GM12878 (cell line): ENCODE results near the gene JAG1. TPM values are rescaled to one million over a fixed set of nuclear protein-coding genes. Genes with fewer than 3 reads are reported as not detected.

Source experiments
- ATF7 ChIP-seq: fragments of 450-650 bp; IDR thresholded peaks from 2 replicates; pipeline ENCODE4 v1.6.1; 2016; ENCODE audit warnings: low read depth, mild to moderate bottlenecking
- BHLHE40 ChIP-seq, 2 experiments: fragments of 450-650 bp in 1 of 2; IDR thresholded peaks; 2 replicates each; pipeline ENCODE4 v1.6.1; 2011 to 2017; ENCODE audit warnings: low read depth in 2 of 2, borderline replicate concordance in 1 of 2, improper control_type of control experiment in 1 of 2, low read length in 1 of 2, mild to moderate bottlenecking in 1 of 2
- BMI1 ChIP-seq: fragments of 450-650 bp; IDR thresholded peaks from 2 replicates; pipeline ENCODE4 v1.6.1; 2016; ENCODE audit warnings: mild to moderate bottlenecking, moderate library complexity, borderline replicate concordance
- CHD1 ChIP-seq: IDR thresholded peaks from 2 replicates; pipeline ENCODE4 v1.6.1; 2012; ENCODE audit warnings: low read depth, low read length, improper control_type of control experiment
- FOXK2 ChIP-seq: fragments of 450-650 bp; IDR thresholded peaks from 2 replicates; pipeline ENCODE4 v1.6.1; 2017; ENCODE audit warnings: mild to moderate bottlenecking, moderate library complexity
- HDGF ChIP-seq: fragments of 450-650 bp; IDR thresholded peaks from 2 replicates; pipeline ENCODE4 v1.6.1; 2016; ENCODE audit warnings: antibody characterized with exemption
- IKZF2 ChIP-seq, 2 experiments: fragments of 450-650 bp; IDR thresholded peaks; 2 replicates each; pipeline ENCODE4 v1.6.1; 2017; ENCODE audit warnings: mild to moderate bottlenecking in 2 of 2, moderate library complexity in 2 of 2
- JUND ChIP-seq: IDR thresholded peaks from 2 replicates; pipeline ENCODE4 v1.6.1; 2012; ENCODE audit warnings: low read depth, mild to moderate bottlenecking, low read length, improper control_type of control experiment, moderate library complexity
- KDM1A ChIP-seq: fragments of 200-600 bp; sonication (generic); IDR thresholded peaks from 2 replicates; pipeline ENCODE4 v1.6.1; 2016; ENCODE audit warnings: borderline replicate concordance
- MEF2B ChIP-seq: fragments of 450-650 bp; IDR thresholded peaks from 2 replicates; pipeline ENCODE4 v1.6.1; 2018; ENCODE audit warnings: mild to moderate bottlenecking, moderate library complexity; ENCODE audit not compliant: partially characterized antibody, poor library complexity, severe bottlenecking
- MTA2 ChIP-seq: fragments of 450-650 bp; IDR thresholded peaks from 2 replicates; pipeline ENCODE4 v1.6.1; 2016; ENCODE audit warnings: low read depth, mild to moderate bottlenecking, moderate library complexity
- POLR2AphosphoS5 ChIP-seq: IDR thresholded peaks from 2 replicates; pipeline ENCODE4 v1.6.1; 2011; ENCODE audit warnings: mild to moderate bottlenecking, low read length, inconsistent platforms
- POU2F2 ChIP-seq: IDR thresholded peaks from 3 replicates; pipeline ENCODE4 v1.6.1; 2011; ENCODE audit warnings: low read depth, mild to moderate bottlenecking, low read length, borderline replicate concordance
- RAD21 ChIP-seq: IDR thresholded peaks from 2 replicates; pipeline ENCODE4 v1.6.1; 2011; ENCODE audit warnings: mild to moderate bottlenecking, low read depth, low read length, moderate library complexity; ENCODE audit not compliant: insufficient read depth
- RAD51 ChIP-seq: fragments of 450-650 bp; IDR thresholded peaks from 2 replicates; pipeline ENCODE4 v1.6.1; 2016; ENCODE audit warnings: moderate library complexity, mild to moderate bottlenecking, inconsistent platforms
- SMC3 ChIP-seq: IDR thresholded peaks from 2 replicates; pipeline ENCODE4 v1.6.1; 2011; ENCODE audit warnings: low read length, improper control_type of control experiment, borderline replicate concordance
- SUPT20H ChIP-seq: IDR thresholded peaks from 2 replicates; pipeline ENCODE4 v1.6.1; 2011; ENCODE audit warnings: low read depth, mild to moderate bottlenecking, low read length, moderate library complexity, borderline replicate concordance; ENCODE audit not compliant: control insufficient read depth
- YY1 ChIP-seq: IDR thresholded peaks from 2 replicates; pipeline ENCODE4 v1.6.1; 2011; ENCODE audit warnings: low read depth, mild to moderate bottlenecking, low read length
- ZNF207 ChIP-seq: fragments of 450-650 bp; IDR thresholded peaks from 2 replicates; pipeline ENCODE4 v1.6.1; 2014; ENCODE audit warnings: antibody characterized with exemption, mild to moderate bottlenecking, borderline replicate concordance
- polyA plus RNA-seq, 11 experiments: library from polyadenylated mRNA; depleted of rRNA in 4 of 11; unstranded in 6 of 11; stranded (reverse) in 5 of 11; fragments of >200 nt; fragmentation: Nextera tagmentation in 4 of 11; fragmentation: Illumina TruSeq in 1 of 11; extraction: Ambion mirVana in 4 of 11; extraction: Trizol in 1 of 11; gene quantifications; 1 replicate in 1 of 11; 2 replicates in 10 of 11; pipeline versions ENCODE4 v1.2.1 to v1.2.3, GENCODE V29; 2011 to 2016; ENCODE audit warnings: inconsistent platforms in 2 of 11, missing spikeins in 2 of 11, low read depth in 1 of 11
- total RNA-seq, 4 experiments: library from RNA; depleted of rRNA in 3 of 4; stranded (reverse); fragments of >200 nt in 3 of 4; fragmentation: Illumina TruSeq in 1 of 4; extraction: Trizol in 1 of 4; gene quantifications; 2 replicates each; pipeline versions ENCODE4 v1.2.1 to v1.2.3, GENCODE V29; 2013 to 2021
- TF ChIP-seq, protein P1 (sequence below): fragments of 450-650 bp; conservative IDR thresholded peaks from 2 replicates; pipeline ENCODE4 v1.6.1; 2017; ENCODE audit warnings: mild to moderate bottlenecking, moderate library complexity
- TF ChIP-seq, protein P2 (sequence below): IDR thresholded peaks from 2 replicates; pipeline ENCODE4 v1.6.1; 2012; ENCODE audit warnings: low read depth, low read length, improper control_type of control experiment
- TF ChIP-seq, protein P3 (sequence below): IDR thresholded peaks from 2 replicates; pipeline ENCODE4 v1.6.1; 2011; ENCODE audit warnings: borderline replicate concordance, low read depth, mild to moderate bottlenecking, moderate library complexity, mixed read lengths, low read length; ENCODE audit not compliant: insufficient read depth; ENCODE audit errors: extremely low read length
- TF ChIP-seq, protein P4 (sequence below): IDR thresholded peaks from 2 replicates; pipeline ENCODE4 v1.6.1; 2011; ENCODE audit warnings: low read depth, low read length, improper control_type of control experiment, borderline replicate concordance
- TF ChIP-seq, protein P5 (sequence below), 3 experiments: IDR thresholded peaks in 2 of 3; conservative IDR thresholded peaks in 1 of 3; 2 replicates each; pipeline ENCODE4 v1.5.1; 2011; ENCODE audit warnings: low read depth in 3 of 3, low read length in 3 of 3, mild to moderate bottlenecking in 3 of 3, control low read depth in 2 of 3, moderate library complexity in 2 of 3, inconsistent platforms in 1 of 3, mixed read lengths in 1 of 3; ENCODE audit not compliant: control insufficient read depth in 2 of 3, insufficient read depth in 1 of 3; ENCODE audit errors: extremely low read depth in 1 of 3

JAG1 gene
- total and polyA plus RNA-seq, 10 of the 15 experiments (the other 5 are each of a cell fraction or from before 2014, with no cell fraction given), result 0.66 to 6.9 (median 1.8) TPM

DNA sequence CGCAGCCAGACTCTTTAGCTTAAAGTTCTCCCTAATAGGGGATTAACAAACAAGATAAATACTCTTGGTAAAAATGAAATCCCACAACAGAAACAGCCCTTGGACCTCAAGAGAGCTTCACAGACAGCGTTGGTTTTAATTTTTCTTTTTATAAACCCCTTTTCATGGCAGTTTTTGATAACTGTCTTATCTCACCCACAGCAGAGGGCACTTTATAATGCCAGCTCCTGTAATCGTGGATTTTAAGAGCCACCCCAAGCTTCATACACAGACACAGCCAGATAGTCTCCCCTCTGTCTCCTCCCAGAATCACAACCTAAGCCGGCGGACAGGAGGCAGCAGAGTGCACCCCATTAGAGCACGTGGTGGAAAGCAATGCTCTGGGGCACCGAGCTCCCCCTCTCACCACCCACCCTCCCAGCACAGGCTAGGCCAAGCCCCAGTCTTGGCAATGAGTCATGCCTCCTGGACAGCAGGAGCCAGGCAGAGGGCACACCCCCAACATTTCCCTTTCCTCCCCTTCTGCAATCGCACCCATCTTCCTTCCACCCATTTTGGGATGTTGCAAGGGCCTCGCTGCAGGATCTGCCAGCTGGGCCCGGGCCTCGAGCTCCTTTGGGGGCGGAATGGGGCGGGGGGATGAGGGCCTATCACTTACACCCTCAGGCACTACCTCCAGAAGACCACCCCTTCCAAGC lies 2.4 kb downstream of the JAG1 start (continued):
- TF ChIP-seq, protein P1, sequence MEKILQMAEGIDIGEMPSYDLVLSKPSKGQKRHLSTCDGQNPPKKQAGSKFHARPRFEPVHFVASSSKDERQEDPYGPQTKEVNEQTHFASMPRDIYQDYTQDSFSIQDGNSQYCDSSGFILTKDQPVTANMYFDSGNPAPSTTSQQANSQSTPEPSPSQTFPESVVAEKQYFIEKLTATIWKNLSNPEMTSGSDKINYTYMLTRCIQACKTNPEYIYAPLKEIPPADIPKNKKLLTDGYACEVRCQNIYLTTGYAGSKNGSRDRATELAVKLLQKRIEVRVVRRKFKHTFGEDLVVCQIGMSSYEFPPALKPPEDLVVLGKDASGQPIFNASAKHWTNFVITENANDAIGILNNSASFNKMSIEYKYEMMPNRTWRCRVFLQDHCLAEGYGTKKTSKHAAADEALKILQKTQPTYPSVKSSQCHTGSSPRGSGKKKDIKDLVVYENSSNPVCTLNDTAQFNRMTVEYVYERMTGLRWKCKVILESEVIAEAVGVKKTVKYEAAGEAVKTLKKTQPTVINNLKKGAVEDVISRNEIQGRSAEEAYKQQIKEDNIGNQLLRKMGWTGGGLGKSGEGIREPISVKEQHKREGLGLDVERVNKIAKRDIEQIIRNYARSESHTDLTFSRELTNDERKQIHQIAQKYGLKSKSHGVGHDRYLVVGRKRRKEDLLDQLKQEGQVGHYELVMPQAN, result peak; percentile 65; the same call in 1 of the 2 replicates
- no peak for TF ChIP-seq BMI1
- no peak for TF ChIP-seq MTA2
- TF ChIP-seq RAD21, result peak; percentile 33; the same call in 1 of the 2 replicates
- TF ChIP-seq, protein P2, sequence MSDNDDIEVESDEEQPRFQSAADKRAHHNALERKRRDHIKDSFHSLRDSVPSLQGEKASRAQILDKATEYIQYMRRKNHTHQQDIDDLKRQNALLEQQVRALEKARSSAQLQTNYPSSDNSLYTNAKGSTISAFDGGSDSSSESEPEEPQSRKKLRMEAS, result peak; percentile 91
- TF ChIP-seq YY1, result peak; percentile 69
- TF ChIP-seq, protein P3, sequence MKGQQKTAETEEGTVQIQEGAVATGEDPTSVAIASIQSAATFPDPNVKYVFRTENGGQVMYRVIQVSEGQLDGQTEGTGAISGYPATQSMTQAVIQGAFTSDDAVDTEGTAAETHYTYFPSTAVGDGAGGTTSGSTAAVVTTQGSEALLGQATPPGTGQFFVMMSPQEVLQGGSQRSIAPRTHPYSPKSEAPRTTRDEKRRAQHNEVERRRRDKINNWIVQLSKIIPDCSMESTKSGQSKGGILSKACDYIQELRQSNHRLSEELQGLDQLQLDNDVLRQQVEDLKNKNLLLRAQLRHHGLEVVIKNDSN, result peak; percentile 72
- TF ChIP-seq POLR2AphosphoS5, result peak; percentile 56; the same call in 1 of the 2 replicates
- peak; percentile 10 to 41; a peak in 1 of 4 replicates for TF ChIP-seq IKZF2 (IDR thresholded peaks at IDR 0.05)
- TF ChIP-seq, protein P4, sequence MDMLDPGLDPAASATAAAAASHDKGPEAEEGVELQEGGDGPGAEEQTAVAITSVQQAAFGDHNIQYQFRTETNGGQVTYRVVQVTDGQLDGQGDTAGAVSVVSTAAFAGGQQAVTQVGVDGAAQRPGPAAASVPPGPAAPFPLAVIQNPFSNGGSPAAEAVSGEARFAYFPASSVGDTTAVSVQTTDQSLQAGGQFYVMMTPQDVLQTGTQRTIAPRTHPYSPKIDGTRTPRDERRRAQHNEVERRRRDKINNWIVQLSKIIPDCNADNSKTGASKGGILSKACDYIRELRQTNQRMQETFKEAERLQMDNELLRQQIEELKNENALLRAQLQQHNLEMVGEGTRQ, result peak; percentile 60
- peak; percentile 32; the same call in 1 of the 2 replicates for TF ChIP-seq SMC3
- TF ChIP-seq JUND, result 0 out of 2 replicates have a peak, but pooled peaks have one; percentile 9
- TF ChIP-seq ZNF207, result 0 out of 2 replicates have a peak, but pooled peaks have one; percentile 40
- TF ChIP-seq BHLHE40 (IDR thresholded peaks at IDR 0.05; ENCODE audit: borderline replicate concordance in 1 of 2, low read depth in 2 of 2, low read length in 1 of 2), result peak; percentile 49 to 82; a peak in 3 of 4 replicates
- peak; percentile 15 for TF ChIP-seq MEF2B
- TF ChIP-seq FOXK2, result no peak; the same call in 1 of the 2 replicates
- TF ChIP-seq RAD51, result peak; percentile 83
- TF ChIP-seq CHD1, result no peak
- TF ChIP-seq KDM1A, result no peak
- TF ChIP-seq, protein P5, sequence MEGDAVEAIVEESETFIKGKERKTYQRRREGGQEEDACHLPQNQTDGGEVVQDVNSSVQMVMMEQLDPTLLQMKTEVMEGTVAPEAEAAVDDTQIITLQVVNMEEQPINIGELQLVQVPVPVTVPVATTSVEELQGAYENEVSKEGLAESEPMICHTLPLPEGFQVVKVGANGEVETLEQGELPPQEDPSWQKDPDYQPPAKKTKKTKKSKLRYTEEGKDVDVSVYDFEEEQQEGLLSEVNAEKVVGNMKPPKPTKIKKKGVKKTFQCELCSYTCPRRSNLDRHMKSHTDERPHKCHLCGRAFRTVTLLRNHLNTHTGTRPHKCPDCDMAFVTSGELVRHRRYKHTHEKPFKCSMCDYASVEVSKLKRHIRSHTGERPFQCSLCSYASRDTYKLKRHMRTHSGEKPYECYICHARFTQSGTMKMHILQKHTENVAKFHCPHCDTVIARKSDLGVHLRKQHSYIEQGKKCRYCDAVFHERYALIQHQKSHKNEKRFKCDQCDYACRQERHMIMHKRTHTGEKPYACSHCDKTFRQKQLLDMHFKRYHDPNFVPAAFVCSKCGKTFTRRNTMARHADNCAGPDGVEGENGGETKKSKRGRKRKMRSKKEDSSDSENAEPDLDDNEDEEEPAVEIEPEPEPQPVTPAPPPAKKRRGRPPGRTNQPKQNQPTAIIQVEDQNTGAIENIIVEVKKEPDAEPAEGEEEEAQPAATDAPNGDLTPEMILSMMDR (IDR thresholded peaks at IDR 0.05 in 2 of 3, conservative IDR thresholded peaks at IDR 0.05 in 1 of 3; ENCODE audit: control insufficient read depth in 2 of 3, extremely low read depth in 1 of 3, insufficient read depth in 1 of 3, low read depth in 3 of 3, low read length in 3 of 3), result peak; percentile 54 to 65 (median 61)
- TF ChIP-seq HDGF, result peak; percentile 76
- TF ChIP-seq POU2F2, result no peak; the same call in 2 of the 3 replicates
- peak; percentile 34; the same call in 1 of the 2 replicates for TF ChIP-seq ATF7
- TF ChIP-seq SUPT20H, result no peak
